Stimulated activated CD8-positive, alpha-beta memory T cell treated with anti-CD3 and anti-CD28 coated beads, Interleukin-15, amount 100 ng/mL, for 48 hours (primary cell): Measurements from ENCODE around the gene PIGU.
A peak's percentile ranks its signal among the peaks of the same experiment; 100 is the strongest.
"Not testable (repeated sequence)": the region's sequence is repeated elsewhere in the genome, so short reads cannot be mapped to it uniquely, and the experiment has no call there.

ENCODE experiments used
- DNase-seq, 2 donors: peaks; one replicate each; pipeline ENCODE4 v3.0.0-alpha.2; 2020; ENCODE audit warnings: low read depth in 2 of 2

The PIGU gene

GRCh38 chr20:34706912-34707784, 30.3 kb upstream of the PIGU start:
- DNase-seq = no peak

GRCh38 chr20:34706302-34706875, 29.5 kb upstream of the PIGU start:
- no peak for DNase-seq

- DNase-seq = no peak
Observed at GRCh38 chr20:34705397-34706301, 28.8 kb upstream of the PIGU start.

- DNase-seq = no peak
Observed at GRCh38 chr20:34705008-34705396, 28.1 kb upstream of the PIGU start.

GRCh38 chr20:34704177-34705007, 27.5 kb upstream of the PIGU start, which contains the start of gene TP53INP2:
Gene TP53INP2, plus strand, starts transcription at chr20:34704344. Its CDS starts 4,396 bp downstream, at chr20:34708740.
- DNase-seq = peak; percentile 71 to 74

- no peak for DNase-seq
Observed at GRCh38 chr20:34703424-34704176, 26.7 kb upstream of the PIGU start.

- DNase-seq = no peak
Observed at GRCh38 chr20:34703061-34703423, 26.1 kb upstream of the PIGU start.

- DNase-seq = no peak
Observed at GRCh38 chr20:34701405-34702085, 24.7 kb upstream of the PIGU start.

- no peak for DNase-seq
Observed at GRCh38 chr20:34693414-34693813, 16.5 kb upstream of the PIGU start.

- no peak for DNase-seq
Observed at GRCh38 chr20:34691838-34692237, 14.9 kb upstream of the PIGU start.

- DNase-seq = no peak
Observed at GRCh38 chr20:34689486-34689885, 12.6 kb upstream of the PIGU start.

GRCh38 chr20:34683667-34684066, 6.8 kb upstream of the PIGU start:
- no peak for DNase-seq

- DNase-seq = no peak
Observed at GRCh38 chr20:34680586-34681175, 3.8 kb upstream of the PIGU start.

GRCh38 chr20:34675993-34676641, 775 bp downstream of the PIGU start:
- DNase-seq = no peak

- no peak for DNase-seq
Observed at GRCh38 chr20:34675561-34675960, 1.3 kb downstream of the PIGU start.

- DNase-seq = no peak
Observed at GRCh38 chr20:34673412-34673811, 3.5 kb downstream of the PIGU start.

- no peak for DNase-seq
Observed at GRCh38 chr20:34669094-34669493, 7.8 kb downstream of the PIGU start.

- not testable (repeated sequence) for DNase-seq
Observed at GRCh38 chr20:34664751-34665150, 12.1 kb downstream of the PIGU start.
